Lung (tissue), 12 donors: ENCODE results near the gene SHB. TPM values are rescaled to one million over a fixed set of nuclear protein-coding genes. Genes with fewer than 3 reads are reported as not detected.
"Not testable (repeated sequence)": the region's sequence is repeated elsewhere in the genome, so short reads cannot be mapped to it uniquely, and the experiment has no call there.

ENCODE experiments used
- ATAC-seq: fragments of 200-7000 bp; cut with Tn5 transposase; one replicate; pipeline ENCODE4 v1.9.1; 2020; ENCODE audit warnings: moderate number of reproducible peaks; ENCODE audit not compliant: insufficient read depth, low FRiP score
- DNase-seq, 3 donors: peaks; one replicate each; pipeline ENCODE4 v3.0.0-alpha.2; 2013 to 2017
- H3K27ac ChIP-seq, 2 donors: one replicate each; pipeline ENCODE4 v1.5.1; 2013; ENCODE audit warnings: mild to moderate bottlenecking in 2 of 2, moderate library complexity in 2 of 2, control low read depth in 1 of 2, inconsistent platforms in 1 of 2, low read depth in 1 of 2, low read length in 1 of 2
- H3K27me3 ChIP-seq, 3 donors: one replicate each; pipeline ENCODE4 v1.5.1; 2013; ENCODE audit warnings: low read length in 2 of 3; ENCODE audit not compliant: control insufficient read depth in 3 of 3, insufficient read depth in 3 of 3
- H3K36me3 ChIP-seq, 4 donors: one replicate each; pipeline ENCODE4 v1.5.1; 2013; ENCODE audit warnings: low read length in 4 of 4, mild to moderate bottlenecking in 1 of 4, moderate library complexity in 1 of 4; ENCODE audit not compliant: control insufficient read depth in 4 of 4, insufficient read depth in 4 of 4
- H3K4me1 ChIP-seq, 5 donors: one replicate each; pipeline ENCODE4 v1.5.1; 2013; ENCODE audit warnings: low read length in 5 of 5, mild to moderate bottlenecking in 2 of 5, moderate library complexity in 1 of 5; ENCODE audit not compliant: control insufficient read depth in 5 of 5, insufficient read depth in 5 of 5
- H3K4me3 ChIP-seq: one replicate; pipeline ENCODE4 v1.5.1; 2013; ENCODE audit warnings: mild to moderate bottlenecking, control low read depth, moderate library complexity
- H3K9ac ChIP-seq, 2 donors: one replicate each; pipeline ENCODE4 v1.5.1; 2013; ENCODE audit warnings: low read length in 2 of 2, control low read depth in 1 of 2; ENCODE audit not compliant: insufficient read depth in 1 of 2
- H3K9me3 ChIP-seq, 4 donors: one replicate each; pipeline ENCODE4 v1.5.1; 2013; ENCODE audit warnings: low read length in 3 of 4, mild to moderate bottlenecking in 1 of 4, moderate library complexity in 1 of 4; ENCODE audit not compliant: control insufficient read depth in 4 of 4, insufficient read depth in 3 of 4
- WGBS, 2 donors: extraction: QIAGEN DNeasy Blood & Tissue Kit; methylation state at CpG; one replicate each; pipeline ENCODE4 v1.1.7; 2013; 5-methylcytosine and 5-hydroxymethylcytosine counted together
- polyA plus RNA-seq, 2 donors: library from polyadenylated mRNA; stranded (reverse); fragments of 200-250 nt; gene quantifications; one replicate each; pipeline ENCODE4 v1.2.1, GENCODE V29; 2013
- total RNA-seq, 2 donors: library from RNA; depleted of rRNA in 1 of 2; stranded (reverse); fragments of >200 nt in 1 of 2; gene quantifications; one replicate each; pipeline ENCODE4 v1.2.1, GENCODE V29; 2014 to 2021
- TF ChIP-seq, protein P1 (sequence below): IDR thresholded peaks from 2 replicates; pipeline ENCODE4 v1.5.1; 2012; ENCODE audit warnings: mild to moderate bottlenecking; ENCODE audit errors: control extremely low read depth, extremely low read depth
- donor health status: control.
- donor health status: control.
- donor health status: Bipolar disorder and iron deficiency.
- donor health status: healthy.
- donor health status: DM: yes; HTN: yes; CAD: no.

SHB gene
- total and polyA plus RNA-seq, 4 donors, result 10.8 to 32.3 (median 14.4) TPM

GRCh38 chr9:37902131-37902530, 166.9 kb downstream of the SHB start:
- TF ChIP-seq, protein P1, sequence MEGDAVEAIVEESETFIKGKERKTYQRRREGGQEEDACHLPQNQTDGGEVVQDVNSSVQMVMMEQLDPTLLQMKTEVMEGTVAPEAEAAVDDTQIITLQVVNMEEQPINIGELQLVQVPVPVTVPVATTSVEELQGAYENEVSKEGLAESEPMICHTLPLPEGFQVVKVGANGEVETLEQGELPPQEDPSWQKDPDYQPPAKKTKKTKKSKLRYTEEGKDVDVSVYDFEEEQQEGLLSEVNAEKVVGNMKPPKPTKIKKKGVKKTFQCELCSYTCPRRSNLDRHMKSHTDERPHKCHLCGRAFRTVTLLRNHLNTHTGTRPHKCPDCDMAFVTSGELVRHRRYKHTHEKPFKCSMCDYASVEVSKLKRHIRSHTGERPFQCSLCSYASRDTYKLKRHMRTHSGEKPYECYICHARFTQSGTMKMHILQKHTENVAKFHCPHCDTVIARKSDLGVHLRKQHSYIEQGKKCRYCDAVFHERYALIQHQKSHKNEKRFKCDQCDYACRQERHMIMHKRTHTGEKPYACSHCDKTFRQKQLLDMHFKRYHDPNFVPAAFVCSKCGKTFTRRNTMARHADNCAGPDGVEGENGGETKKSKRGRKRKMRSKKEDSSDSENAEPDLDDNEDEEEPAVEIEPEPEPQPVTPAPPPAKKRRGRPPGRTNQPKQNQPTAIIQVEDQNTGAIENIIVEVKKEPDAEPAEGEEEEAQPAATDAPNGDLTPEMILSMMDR, result no peak
- Histone ChIP-seq H3K36me3 (peaks cover 4 to 11% (median 6%) of the 10 kb centered on the region in 4 donors), H3K9me3 (no peaks in the 10 kb centered on the region), H3K4me1 (peaks cover 6 to 19% (median 8%) of the 10 kb centered on the region in 5 donors), H3K4me3 (no peak overlapping the region), H3K9ac (no peak overlapping the region), H3K27ac (no peak overlapping the region), H3K27me3 (no peaks in the 10 kb centered on the region)
- DNase-seq (no peak), ATAC-seq (no peak)

- peaks cover 0 to 11% (median 6%) of the 10 kb centered on the region in 5 donors for H3K4me1 ChIP-seq
- H3K9ac ChIP-seq, result no peak overlapping the region
- ATAC-seq (no peak), DNase-seq (no peak)
- TF ChIP-seq, protein P1, result no peak
- no peaks in the 10 kb centered on the region for H3K9me3 ChIP-seq
- no peaks in the 10 kb centered on the region for H3K27me3 ChIP-seq
- no peak overlapping the region for H3K4me3 ChIP-seq
- 60 to 79% methylated on average over 2 of the region's 2 CpGs for WGBS, 2 donors
- peaks cover 7 to 16% (median 10%) of the 10 kb centered on the region in 4 donors for H3K36me3 ChIP-seq
- H3K27ac ChIP-seq, result no peak overlapping the region
Observed at GRCh38 chr9:37899041-37899440, 170.0 kb downstream of the SHB start.

GRCh38 chr9:37897665-37898064, 171.4 kb downstream of the SHB start:
- H3K27me3 ChIP-seq, result no peaks in the 10 kb centered on the region
- peaks cover 0 to 6% (median under 1%) of the 10 kb centered on the region in 5 donors for H3K4me1 ChIP-seq
- no peak for ATAC-seq
- DNase-seq, result no peak
- peaks cover 9 to 23% (median 14%) of the 10 kb centered on the region in 4 donors for H3K36me3 ChIP-seq
- H3K4me3 ChIP-seq, result no peak overlapping the region
- no peaks in the 10 kb centered on the region for H3K9me3 ChIP-seq
- TF ChIP-seq, protein P1, result no peak
- no peak overlapping the region for H3K27ac ChIP-seq
- H3K9ac ChIP-seq, result no peak overlapping the region
- 32 to 46% methylated on average over 2 of the region's 2 CpGs for WGBS, 2 donors

GRCh38 chr9:37892063-37892462, 177.0 kb downstream of the SHB start:
- 88% methylated on average over 8 of the region's 8 CpGs for WGBS, 2 donors
- H3K9ac ChIP-seq, result no peak overlapping the region
- H3K9me3 ChIP-seq, result no peaks in the 10 kb centered on the region
- peaks cover 0 to 8% (median 0%) of the 10 kb centered on the region in 5 donors for H3K4me1 ChIP-seq
- peaks cover 4 to 16% (median 9%) of the 10 kb centered on the region in 4 donors for H3K36me3 ChIP-seq
- H3K27ac ChIP-seq, result no peak overlapping the region
- no peak overlapping the region for H3K4me3 ChIP-seq
- no peaks in the 10 kb centered on the region for H3K27me3 ChIP-seq
- DNase-seq (no peak), ATAC-seq (no peak)
- TF ChIP-seq, protein P1, result no peak

- ATAC-seq, H3K4me1 ChIP-seq, H3K4me3 ChIP-seq, DNase-seq, H3K27ac ChIP-seq, H3K27me3 ChIP-seq, H3K9ac ChIP-seq, H3K9me3 ChIP-seq: not testable (repeated sequence)
- WGBS, 2 donors, result 96 to 97% methylated on average over 14 to 15 of the region's 17 CpGs
- H3K36me3 ChIP-seq, result peaks cover 6 to 16% (median 9%) of the 10 kb centered on the region in 4 donors
Observed at GRCh38 chr9:37891042-37891441, 178.0 kb downstream of the SHB start.
